Activated CD8-positive, alpha-beta memory T cell treated with anti-CD3 and anti-CD28 coated beads, Interleukin-2, amount 10 ng/mL, durations not matched to agents 7 days and 5 days (primary cell): ENCODE results near the gene MSL1. TPM values are rescaled to one million over a fixed set of nuclear protein-coding genes. Genes with fewer than 3 reads are reported as not detected.
A peak's percentile ranks its signal among the peaks of the same experiment; 100 is the strongest.

Experiments used
- ATAC-seq: fragments of 150-1000 bp; cut with Tn5 transposase; one replicate; pipeline ENCODE4 v1.10.0; 2021; ENCODE audit warnings: moderate library complexity
- CTCF ChIA-PET: fragments of 350-600 bp; sonication (Branson Sonifier 250); formaldehyde crosslinking; loops from one replicate; lab custom pipeline; 2021; ENCODE audit warnings: antibody characterized with exemption; lab: Charles Lee
- DNase-seq: peaks from one replicate; pipeline ENCODE4 v3.0.0-alpha.2; 2020
- H3K27ac Mint-ChIP-seq: one replicate; pipeline ENCODE4 v1.8.0; 2021; ENCODE audit warnings: mild to moderate bottlenecking, mixed read lengths
- H3K27me3 Mint-ChIP-seq: one replicate; pipeline ENCODE4 v1.8.0; 2021; ENCODE audit warnings: mixed read lengths
- H3K36me3 Mint-ChIP-seq: one replicate; pipeline ENCODE4 v1.8.0; 2021; ENCODE audit warnings: mild to moderate bottlenecking, mixed read lengths
- H3K4me1 Mint-ChIP-seq: one replicate; pipeline ENCODE4 v1.8.0; 2021; ENCODE audit warnings: mixed read lengths
- H3K4me3 Mint-ChIP-seq: one replicate; pipeline ENCODE4 v1.8.0; 2021; ENCODE audit warnings: mild to moderate bottlenecking, moderate library complexity, mixed read lengths
- H3K9me3 Mint-ChIP-seq: one replicate; pipeline ENCODE4 v1.8.0; 2022; ENCODE audit warnings: low read depth, mixed read lengths
- total RNA-seq, 2 experiments: library from RNA; stranded (reverse); gene quantifications; one replicate each; pipeline ENCODE4 v1.2.3, GENCODE V29; 2021

Gene MSL1
- total RNA-seq, 2 experiments from 2014 or later: 91.4 to 94.7 TPM

DNA sequence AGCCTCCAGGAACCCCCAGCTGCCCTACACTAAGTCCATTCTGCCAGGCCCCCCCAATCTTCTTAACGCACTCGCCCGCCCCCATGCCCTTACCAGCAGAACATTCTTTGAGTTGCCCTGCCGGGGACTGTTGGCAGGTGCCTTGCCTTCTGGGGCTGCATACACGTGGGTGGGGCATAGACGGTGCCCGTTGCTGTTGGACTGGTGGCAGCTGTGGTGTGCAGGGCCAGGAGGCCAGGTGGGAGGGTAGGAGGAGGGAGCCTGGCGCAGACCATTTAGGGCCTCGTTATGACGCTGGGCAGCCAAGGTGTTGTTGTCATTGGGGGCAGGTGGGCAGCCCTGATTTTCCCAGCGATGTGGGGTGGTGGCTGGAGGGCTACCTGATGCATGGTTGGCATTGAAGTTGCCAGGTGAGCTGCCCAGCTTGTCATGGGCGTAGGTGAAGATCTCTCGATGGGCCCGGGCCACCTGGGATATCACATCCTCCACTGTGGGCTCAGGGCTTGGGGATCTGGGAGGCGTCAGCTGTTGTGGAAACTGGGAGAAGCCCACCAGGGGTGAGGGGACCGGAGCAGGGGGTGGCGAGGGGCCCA is 26.3 kb upstream of the MSL1 start:
- peaks cover 61% of the 10 kb centered on the region for H3K4me1 Mint-ChIP-seq
- H3K27me3 Mint-ChIP-seq: no peaks in the 10 kb centered on the region
- no peak for DNase-seq
- H3K27ac Mint-ChIP-seq: peak overlapping the region; percentile 85
- no peak for ATAC-seq
- no peaks in the 10 kb centered on the region for H3K9me3 Mint-ChIP-seq
- H3K4me3 Mint-ChIP-seq: peak overlapping the region; percentile 68
- H3K36me3 Mint-ChIP-seq: peaks cover 27% of the 10 kb centered on the region
- CTCF ChIA-PET: interaction anchor here (1.0 to 9.5 kb wide), 8 partner anchors 9 to 96 kb away, joined by 3 to 164 read pairs (median 6); partner anchors contain the start of gene MED24

DNA sequence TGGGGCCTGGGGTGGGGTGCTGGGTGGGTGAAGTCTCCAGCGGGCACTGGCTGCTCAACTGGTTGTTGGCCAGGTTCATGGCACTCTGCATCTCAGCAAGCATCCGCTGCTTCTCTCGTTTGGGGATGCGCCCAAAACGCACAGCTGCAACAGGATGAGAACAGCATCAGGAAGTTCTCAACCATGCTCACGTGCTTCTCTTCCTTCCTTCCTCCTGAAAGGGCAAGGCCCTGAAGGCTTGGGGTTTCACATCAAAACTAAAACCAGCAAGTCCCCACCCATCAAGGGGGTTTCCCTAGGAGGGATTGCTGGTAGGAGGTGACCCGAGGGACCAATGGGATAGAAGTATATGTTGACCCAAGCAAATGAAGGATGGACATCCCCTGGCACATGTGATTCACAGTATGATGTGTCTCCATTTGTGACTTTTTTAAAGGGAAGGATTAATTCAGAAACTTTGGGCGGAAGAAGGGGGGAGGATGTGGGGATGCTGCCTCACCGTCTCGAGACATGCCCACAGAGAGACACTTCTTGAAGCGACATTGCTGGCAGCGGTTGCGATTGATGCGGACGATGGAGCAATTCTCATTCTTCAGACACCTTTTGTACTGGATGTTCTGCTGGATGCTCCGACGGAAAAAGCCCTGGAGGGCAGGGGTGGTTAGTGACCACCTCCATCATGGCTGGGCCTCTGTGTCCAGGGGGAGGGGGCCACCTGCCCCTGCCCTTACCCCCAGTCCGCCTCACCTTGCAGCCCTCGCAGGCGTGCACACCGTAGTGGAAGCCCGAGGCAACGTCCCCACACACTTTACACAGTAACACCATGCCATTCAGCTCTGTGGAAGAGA is 25.6 kb upstream of the MSL1 start:
- peaks cover 68% of the 10 kb centered on the region for H3K4me1 Mint-ChIP-seq
- H3K4me3 Mint-ChIP-seq: peak overlapping the region; percentile 68
- peak overlapping the region; percentile 85 for H3K27ac Mint-ChIP-seq
- ATAC-seq (peak; percentile 78), DNase-seq (peak; percentile 96)
- CTCF ChIA-PET: interaction anchor here (1.0 to 9.5 kb wide), 8 partner anchors 10 to 95 kb away, joined by 3 to 164 read pairs (median 6); partner anchors contain the start of gene MED24
- no peaks in the 10 kb centered on the region for H3K27me3 Mint-ChIP-seq
- peaks cover 27% of the 10 kb centered on the region for H3K36me3 Mint-ChIP-seq
- H3K9me3 Mint-ChIP-seq: no peaks in the 10 kb centered on the region

DNA sequence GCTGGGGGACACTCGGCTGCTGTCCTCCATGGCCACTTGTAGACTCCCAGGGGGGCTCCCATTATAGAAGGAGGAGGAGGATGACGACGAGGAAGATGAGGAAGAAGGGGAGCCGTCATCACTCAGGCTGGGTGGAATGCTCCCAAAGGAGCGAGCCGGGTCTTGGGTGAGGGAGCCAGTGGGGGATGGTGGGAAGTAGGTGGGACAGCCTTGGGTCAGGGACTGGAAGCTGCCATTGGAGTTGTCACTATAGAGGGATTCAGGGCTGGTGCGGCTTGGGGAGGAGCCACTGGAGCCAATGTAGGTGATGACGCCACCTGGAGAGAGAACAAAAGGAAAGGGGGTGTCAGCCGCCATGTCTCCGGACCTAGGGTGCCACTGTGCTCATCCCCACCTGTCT is 24.7 kb upstream of the MSL1 start:
- H3K4me1 Mint-ChIP-seq: peaks cover 75% of the 10 kb centered on the region
- peak overlapping the region; percentile 85 for H3K27ac Mint-ChIP-seq
- no peaks in the 10 kb centered on the region for H3K27me3 Mint-ChIP-seq
- no peak for ATAC-seq
- H3K9me3 Mint-ChIP-seq: no peaks in the 10 kb centered on the region
- no peak for DNase-seq
- CTCF ChIA-PET: interaction anchor here (1.3 to 9.5 kb wide), 4 partner anchors 15 to 83 kb away, joined by 3 to 164 read pairs (median 4); partner anchors contain the start of gene CASC3
- peaks cover 27% of the 10 kb centered on the region for H3K36me3 Mint-ChIP-seq
- H3K4me3 Mint-ChIP-seq: peak overlapping the region; percentile 68

DNA sequence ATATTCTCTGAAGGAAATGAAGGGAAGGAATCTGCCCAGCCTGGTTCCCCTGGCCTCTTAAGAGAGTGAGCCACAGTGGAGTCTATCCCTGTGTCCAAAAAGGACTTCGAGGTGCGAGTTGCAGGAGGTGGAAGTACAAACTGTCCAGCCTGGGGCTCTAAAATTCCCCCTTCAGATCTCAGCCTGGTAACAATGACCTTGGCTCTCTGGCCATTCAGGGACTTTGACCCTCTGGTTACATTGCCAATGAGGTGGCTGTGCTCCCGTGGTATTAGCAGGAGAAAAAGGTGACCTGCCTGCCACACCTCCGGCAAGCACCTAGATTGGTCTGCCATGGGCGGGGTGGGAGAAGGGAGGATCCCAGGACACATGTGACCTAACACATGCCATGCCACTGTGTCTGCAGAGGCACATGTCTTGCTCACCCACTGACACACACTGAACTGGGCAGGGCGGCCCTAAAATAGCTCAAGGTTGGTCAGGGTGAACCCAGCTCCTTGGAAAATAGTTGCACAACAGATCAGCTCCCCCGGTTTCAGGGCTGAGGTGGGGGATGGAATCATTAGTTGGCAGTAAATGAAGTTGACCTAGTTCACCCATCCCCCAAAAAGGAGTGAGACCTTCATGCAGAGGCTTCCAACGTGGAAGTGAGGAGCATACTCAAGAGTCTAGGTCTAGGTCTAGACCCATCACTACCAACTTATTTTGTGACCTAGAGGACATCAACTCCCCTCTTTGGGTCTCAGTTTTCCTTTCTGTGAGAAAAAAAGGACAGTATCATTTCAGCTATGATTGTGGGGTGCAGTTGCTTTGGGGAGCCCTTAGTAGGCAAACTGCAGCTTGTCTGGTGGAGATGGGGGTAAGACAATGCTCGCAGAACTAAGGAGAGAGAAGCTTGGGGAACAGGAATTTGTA is 23.6 kb upstream of the MSL1 start:
- Mint-ChIP-seq H3K4me3 (peak overlapping the region; percentile 73), H3K27ac (peak overlapping the region; percentile 85), H3K9me3 (no peaks in the 10 kb centered on the region), H3K27me3 (no peaks in the 10 kb centered on the region), H3K4me1 (peaks cover 79% of the 10 kb centered on the region), H3K36me3 (peaks cover 27% of the 10 kb centered on the region)
- ATAC-seq (no peak), DNase-seq (peak; percentile 51)
- CTCF ChIA-PET: interaction anchor here (0.9 to 9.5 kb wide), 15 partner anchors 12 to 190 kb away, joined by 3 to 164 read pairs (median 3); partner anchors contain the start of genes CASC3 and CDC6

DNA sequence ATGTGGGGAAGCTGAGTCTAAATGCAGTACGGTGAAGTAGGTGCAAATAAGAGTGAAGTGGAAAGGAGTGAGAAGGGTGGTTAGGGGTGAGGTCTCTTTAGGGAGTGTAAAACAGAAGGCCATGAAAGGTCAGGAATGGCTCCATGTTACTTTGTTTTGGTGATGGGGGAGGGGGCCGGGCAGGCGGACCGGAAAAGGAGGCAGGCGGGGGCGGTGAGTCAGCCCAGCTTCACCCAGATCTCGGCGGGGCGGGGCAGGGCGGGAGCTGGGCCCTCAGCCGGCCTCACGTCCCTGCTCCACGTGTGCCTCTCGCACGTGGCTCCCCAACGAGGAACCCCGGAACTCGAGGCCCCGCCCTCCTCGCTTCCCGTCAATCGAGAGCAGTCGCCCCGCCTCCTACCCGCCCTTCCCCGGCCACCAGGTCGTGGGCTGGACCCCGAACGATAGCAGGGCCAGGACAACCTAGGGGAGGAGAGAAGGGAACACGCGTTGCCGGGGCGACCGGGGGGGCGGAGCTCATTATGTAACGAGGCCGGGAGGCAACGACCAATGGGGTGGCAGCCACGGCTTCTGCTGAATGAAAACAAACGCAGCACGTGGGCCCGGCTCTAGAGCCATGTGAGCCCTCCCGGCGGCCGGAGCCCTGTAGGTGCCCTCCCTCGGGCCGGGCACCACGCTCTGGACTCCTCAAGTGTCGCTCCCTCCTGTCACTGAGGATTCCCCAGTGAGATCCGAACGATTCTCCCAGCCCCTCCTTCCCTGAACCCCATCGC is 22.7 kb upstream of the MSL1 start:
- ATAC-seq (peak; percentile 65), DNase-seq (peak; percentile 99)
- H3K36me3 Mint-ChIP-seq: peaks cover 22% of the 10 kb centered on the region
- peak overlapping the region; percentile 85 for H3K27ac Mint-ChIP-seq
- H3K27me3 Mint-ChIP-seq: no peaks in the 10 kb centered on the region
- CTCF ChIA-PET: interaction anchor here (0.9 to 9.5 kb wide), 15 partner anchors 13 to 189 kb away, joined by 3 to 164 read pairs (median 4); partner anchors contain the start of genes CASC3 and CDC6
- H3K4me3 Mint-ChIP-seq: peak overlapping the region; percentile 73
- H3K9me3 Mint-ChIP-seq: no peaks in the 10 kb centered on the region
- H3K4me1 Mint-ChIP-seq: peaks cover 86% of the 10 kb centered on the region

DNA sequence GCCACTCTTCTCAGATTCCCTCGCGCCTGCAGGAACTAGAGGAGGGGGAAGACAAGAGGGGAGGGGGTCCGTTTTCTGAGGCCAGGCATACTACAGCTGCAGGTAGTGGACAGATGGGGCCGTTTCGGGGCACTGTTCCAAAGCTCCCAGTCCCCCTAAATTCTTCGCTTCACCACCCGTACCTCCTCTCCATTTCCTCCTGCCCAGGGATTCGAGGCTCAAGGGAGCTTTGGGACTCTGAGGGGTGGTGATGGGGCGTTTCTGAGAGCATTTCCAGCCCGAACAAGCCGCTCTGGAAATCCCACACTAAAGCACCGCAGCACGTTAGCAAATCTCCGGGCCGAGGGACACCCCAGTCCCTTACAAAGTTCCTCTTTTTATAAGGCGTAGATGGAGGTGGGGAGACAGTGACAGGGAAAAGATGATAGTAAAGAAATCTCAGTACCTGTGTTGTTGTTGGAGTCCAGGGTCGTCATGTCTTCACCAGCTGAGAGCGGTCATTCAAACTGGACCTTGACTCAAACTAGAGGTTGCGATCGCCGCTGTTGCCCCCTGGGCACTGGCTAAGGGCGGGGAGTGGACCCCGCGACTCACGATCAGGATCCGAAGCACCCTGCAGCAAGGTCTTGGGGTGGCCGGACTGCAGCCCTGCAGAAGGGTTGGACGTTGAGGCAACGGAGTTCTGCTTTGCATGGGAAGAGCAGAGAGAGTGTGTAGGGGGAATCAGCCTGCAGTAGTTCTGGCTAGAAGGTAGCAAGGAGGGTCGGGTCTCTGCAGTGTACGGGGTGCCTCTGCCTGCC is 22.0 kb upstream of the MSL1 start:
- no peak for ATAC-seq
- Mint-ChIP-seq H3K9me3 (no peaks in the 10 kb centered on the region), H3K4me1 (peaks cover 88% of the 10 kb centered on the region), H3K27me3 (no peaks in the 10 kb centered on the region), H3K4me3 (peak overlapping the region; percentile 73), H3K36me3 (peaks cover 16% of the 10 kb centered on the region), H3K27ac (peak overlapping the region; percentile 85)
- no peak for DNase-seq
- CTCF ChIA-PET: interaction anchor here (0.9 to 9.5 kb wide), 15 partner anchors 10 to 188 kb away, joined by 3 to 164 read pairs (median 4); partner anchors contain the start of genes CASC3 and CDC6

DNA sequence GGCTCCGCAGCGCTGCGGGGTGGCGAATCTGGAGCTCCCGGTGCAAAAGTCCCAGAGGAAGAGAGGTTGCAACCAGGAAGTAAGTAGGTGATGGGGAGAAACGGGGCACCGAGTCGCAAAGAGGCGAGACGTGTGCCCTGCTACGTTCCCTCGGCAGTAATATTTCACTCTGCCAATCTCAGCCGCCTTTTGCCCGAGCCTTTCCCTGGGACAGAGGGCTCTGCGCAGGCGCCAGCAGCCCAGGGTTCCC is 21.4 kb upstream of the MSL1 start, which contains the start of gene NR1D1:
Gene NR1D1 (minus strand): TSS at position 171 of the 250 bp plus-strand sequence. CDS start 495 bp downstream, outside the sequence.
- Mint-ChIP-seq H3K27me3 (no peaks in the 10 kb centered on the region), H3K4me3 (peak within 1 kb of the TSS; percentile 73), H3K9me3 (no peaks in the 10 kb centered on the region), H3K27ac (peak within 1 kb of the TSS; percentile 85), H3K36me3 (peaks cover 14% of the 10 kb centered on the region), H3K4me1 (peaks cover 88% of the 10 kb centered on the region)
- DNase-seq (no peak), ATAC-seq (no peak)
- CTCF ChIA-PET: interaction anchor here (0.9 to 9.5 kb wide), 13 partner anchors 10 to 188 kb away, joined by 3 to 164 read pairs (median 4); no protein-coding TSS in a partner anchor

DNA sequence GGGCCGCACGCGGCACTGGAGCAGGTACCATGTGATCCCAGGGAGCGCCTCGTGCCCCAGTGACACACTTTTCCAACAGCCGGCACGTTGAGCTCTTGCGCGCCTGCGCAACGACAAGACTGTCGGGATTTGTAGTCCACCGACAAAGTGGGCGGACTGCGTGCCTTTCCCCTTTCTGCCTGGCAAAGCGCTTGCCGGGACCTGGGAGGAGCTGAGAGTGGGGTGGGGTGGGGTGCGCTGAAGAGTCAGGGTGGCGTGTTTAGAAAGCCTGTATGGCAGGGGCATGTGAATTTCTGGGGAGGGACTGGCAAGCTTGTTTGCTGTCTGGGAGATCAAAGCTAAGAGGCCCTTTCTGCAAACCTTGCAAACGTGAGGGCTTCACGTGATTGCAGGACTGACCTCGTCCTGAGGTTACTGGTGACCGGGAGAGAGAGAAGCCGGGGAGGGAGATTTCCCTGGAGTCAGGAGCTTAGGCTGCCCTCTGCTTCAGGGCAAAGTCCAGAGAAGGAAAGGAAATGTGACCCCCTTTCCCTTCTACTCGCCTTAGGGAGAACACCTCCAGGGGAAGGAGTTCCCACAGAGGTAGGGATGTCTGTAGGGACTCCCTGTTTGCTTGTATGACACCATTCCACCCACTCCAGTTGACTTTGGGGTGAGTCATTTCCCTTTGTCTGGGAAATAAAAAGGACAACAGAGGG is 21.0 kb upstream of the MSL1 start:
- ATAC-seq (peak; percentile 38), DNase-seq (peak; percentile 95)
- H3K27ac Mint-ChIP-seq: peak overlapping the region; percentile 85
- peaks cover 88% of the 10 kb centered on the region for H3K4me1 Mint-ChIP-seq
- CTCF ChIA-PET: interaction anchor here (0.6 to 9.5 kb wide), 12 partner anchors 11 to 187 kb away, joined by 3 to 164 read pairs (median 4); no protein-coding TSS in a partner anchor
- H3K4me3 Mint-ChIP-seq: peak overlapping the region; percentile 73
- no peaks in the 10 kb centered on the region for H3K9me3 Mint-ChIP-seq
- no peaks in the 10 kb centered on the region for H3K27me3 Mint-ChIP-seq
- H3K36me3 Mint-ChIP-seq: peaks cover 10% of the 10 kb centered on the region

DNA sequence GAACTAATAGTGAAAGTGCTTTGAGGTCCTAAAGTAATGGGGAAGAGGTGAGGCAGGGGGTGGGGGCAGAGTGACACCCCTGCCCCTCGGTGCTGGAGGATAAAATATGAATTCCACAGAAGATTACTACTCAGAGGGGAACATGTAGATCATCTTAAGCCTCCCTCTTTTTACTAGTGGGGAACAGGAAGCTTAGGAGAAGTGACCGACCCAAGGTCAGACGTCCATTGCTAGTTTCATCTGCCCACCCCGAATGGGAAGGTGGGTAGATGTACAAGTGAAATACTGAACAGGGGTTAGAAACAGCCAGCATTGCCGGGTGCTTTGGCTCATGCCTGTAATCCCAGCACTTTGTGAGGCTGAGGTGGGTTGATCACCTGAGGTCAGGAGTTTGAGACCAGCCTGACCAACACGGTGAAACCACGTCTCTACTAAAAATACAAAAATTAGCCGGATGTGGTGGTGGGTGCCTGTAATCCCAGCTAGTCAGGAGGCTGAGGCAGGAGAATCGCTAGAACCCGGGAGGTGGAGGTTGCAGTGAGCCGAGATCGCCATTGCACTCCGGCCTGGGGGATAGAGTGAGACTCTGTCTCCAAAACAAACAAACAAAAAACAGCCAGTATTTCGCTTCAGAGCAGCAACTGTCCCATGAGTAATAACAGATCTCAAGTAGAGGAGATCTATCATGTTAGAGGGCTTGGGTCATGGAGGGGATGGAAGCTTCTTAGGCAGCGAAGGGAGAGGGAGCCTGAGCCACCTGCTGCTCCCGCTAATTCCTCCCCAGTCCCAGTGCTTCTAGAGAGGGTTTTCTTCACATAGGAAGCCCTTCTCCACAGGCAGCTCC is 20.2 kb upstream of the MSL1 start:
- no peak for ATAC-seq
- CTCF ChIA-PET: interaction anchor here (0.6 to 9.5 kb wide), 8 partner anchors 11 to 143 kb away, joined by 3 to 164 read pairs (median 4); no protein-coding TSS in a partner anchor
- peaks cover 88% of the 10 kb centered on the region for H3K4me1 Mint-ChIP-seq
- no peaks in the 10 kb centered on the region for H3K27me3 Mint-ChIP-seq
- peak overlapping the region; percentile 73 for H3K4me3 Mint-ChIP-seq
- no peaks in the 10 kb centered on the region for H3K9me3 Mint-ChIP-seq
- peaks cover 6% of the 10 kb centered on the region for H3K36me3 Mint-ChIP-seq
- no peak for DNase-seq
- peak overlapping the region; percentile 11 for H3K27ac Mint-ChIP-seq

DNA sequence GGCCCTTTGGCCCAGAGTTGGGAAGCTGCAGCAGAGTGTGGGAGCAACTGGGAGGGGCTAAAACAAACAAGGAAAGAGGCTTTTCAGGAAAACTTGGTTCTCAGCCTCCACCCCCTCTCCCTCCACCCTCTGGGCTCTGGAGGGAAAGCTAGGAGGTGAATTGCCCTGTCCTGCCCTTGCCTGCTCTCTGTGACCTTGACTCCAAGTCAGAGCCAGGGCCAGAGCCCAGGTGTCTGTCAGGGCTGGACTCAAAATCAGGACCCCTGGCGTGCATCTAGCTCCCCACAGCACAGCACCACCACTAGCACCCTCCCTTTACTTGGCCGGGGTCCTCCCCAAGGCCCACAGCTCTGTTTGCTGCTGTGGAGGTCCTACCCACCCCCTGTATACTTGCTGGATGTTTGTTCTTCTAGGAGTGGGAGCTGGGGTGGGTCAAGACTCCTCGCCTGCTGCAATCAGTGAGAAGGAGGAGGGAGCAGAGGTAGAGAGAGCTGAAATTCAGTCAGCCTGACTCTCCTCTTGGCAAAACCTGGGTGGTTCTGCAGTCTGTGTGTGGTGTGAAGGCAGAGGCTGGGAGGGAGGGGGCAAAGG is 18.6 kb upstream of the MSL1 start:
- Mint-ChIP-seq H3K4me1 (peaks cover 88% of the 10 kb centered on the region), H3K4me3 (no peak overlapping the region), H3K36me3 (no peaks in the 10 kb centered on the region), H3K27ac (peak overlapping the region; percentile 38), H3K9me3 (no peaks in the 10 kb centered on the region), H3K27me3 (no peaks in the 10 kb centered on the region)
- DNase-seq (no peak), ATAC-seq (no peak)
- CTCF ChIA-PET: interaction anchor here (0.9 to 9.5 kb wide), 6 partner anchors 9 to 40 kb away, joined by 3 to 164 read pairs (median 3); partner anchors contain the start of gene THRA
